VCaP (cell line): ENCODE measurements around the gene HSD17B2.
"Not testable (repeated sequence)": the region's sequence is repeated elsewhere in the genome, so short reads cannot be mapped to it uniquely, and the experiment has no call there.

ENCODE experiments used
- H3K27ac ChIP-seq: fragments of 450-650 bp; 2 replicates; pipeline ENCODE4 v1.5.1; 2017
- CTCF ChIP-seq: fragments of 450-650 bp; conservative IDR thresholded peaks from 2 replicates; pipeline ENCODE4 v1.5.1; 2017; ENCODE audit warnings: mild to moderate bottlenecking, moderate library complexity

The HSD17B2 gene

GRCh38 chr16:81997738-81998137 lies 37.3 kb upstream of the HSD17B2 start:
- no peak overlapping the region for H3K27ac ChIP-seq

GRCh38 chr16:82002831-82003230 lies 32.2 kb upstream of the HSD17B2 start:
- no peak for TF ChIP-seq CTCF
- no peak overlapping the region for H3K27ac ChIP-seq

More at GRCh38 chr16:81997738-81998137, 37.3 kb upstream of the HSD17B2 start:
- no peak for TF ChIP-seq CTCF

GRCh38 chr16:82004601-82005000 lies 30.5 kb upstream of the HSD17B2 start:
- TF ChIP-seq CTCF, result no peak

GRCh38 chr16:82005027-82005830 lies 29.8 kb upstream of the HSD17B2 start:
- no peak for TF ChIP-seq CTCF
- no peak overlapping the region; the same call in 1 of the 2 replicates for H3K27ac ChIP-seq

More at GRCh38 chr16:82004601-82005000, 30.5 kb upstream of the HSD17B2 start:
- no peak overlapping the region for H3K27ac ChIP-seq

GRCh38 chr16:82006036-82006435 lies 29.0 kb upstream of the HSD17B2 start:
- no peak overlapping the region; the same call in 1 of the 2 replicates for H3K27ac ChIP-seq
- TF ChIP-seq CTCF, result no peak

GRCh38 chr16:82007189-82007588 lies 27.9 kb upstream of the HSD17B2 start:
- H3K27ac ChIP-seq, result no peak overlapping the region
- TF ChIP-seq CTCF, result no peak

- TF ChIP-seq CTCF, result no peak
- H3K27ac ChIP-seq, result no peak overlapping the region
Measured at GRCh38 chr16:82008957-82009592, 26.0 kb upstream of the HSD17B2 start.

GRCh38 chr16:82009789-82010188 lies 25.3 kb upstream of the HSD17B2 start:
- H3K27ac ChIP-seq, result not testable (repeated sequence)
